Adrenal gland (tissue), 5 donors: ENCODE data around the gene LSMEM2.

Experiments used
- POLR2A ChIP-seq, 2 donors: fragments of 450-650 bp; IDR thresholded peaks; one replicate each; pipeline ENCODE4 v1.6.1; 2017; ENCODE audit warnings: antibody characterized with exemption in 2 of 2, mild to moderate bottlenecking in 2 of 2, moderate library complexity in 1 of 2
- TF ChIP-seq, protein P1 (sequence below), 6 experiments: fragments of 450-650 bp in 4 of 6; fragments of 200-600 bp in 2 of 6; sonication (generic) in 1 of 6; IDR thresholded peaks; 1 replicate in 5 of 6; 2 replicates in 1 of 6; pipeline versions ENCODE4 v1.5.1 to v1.8.0; 2016 to 2021; ENCODE audit warnings: antibody characterized with exemption in 6 of 6, mild to moderate bottlenecking in 2 of 6, moderate library complexity in 1 of 6
- donor health status: DM: no; HTN: no; CAD: no.

DNA sequence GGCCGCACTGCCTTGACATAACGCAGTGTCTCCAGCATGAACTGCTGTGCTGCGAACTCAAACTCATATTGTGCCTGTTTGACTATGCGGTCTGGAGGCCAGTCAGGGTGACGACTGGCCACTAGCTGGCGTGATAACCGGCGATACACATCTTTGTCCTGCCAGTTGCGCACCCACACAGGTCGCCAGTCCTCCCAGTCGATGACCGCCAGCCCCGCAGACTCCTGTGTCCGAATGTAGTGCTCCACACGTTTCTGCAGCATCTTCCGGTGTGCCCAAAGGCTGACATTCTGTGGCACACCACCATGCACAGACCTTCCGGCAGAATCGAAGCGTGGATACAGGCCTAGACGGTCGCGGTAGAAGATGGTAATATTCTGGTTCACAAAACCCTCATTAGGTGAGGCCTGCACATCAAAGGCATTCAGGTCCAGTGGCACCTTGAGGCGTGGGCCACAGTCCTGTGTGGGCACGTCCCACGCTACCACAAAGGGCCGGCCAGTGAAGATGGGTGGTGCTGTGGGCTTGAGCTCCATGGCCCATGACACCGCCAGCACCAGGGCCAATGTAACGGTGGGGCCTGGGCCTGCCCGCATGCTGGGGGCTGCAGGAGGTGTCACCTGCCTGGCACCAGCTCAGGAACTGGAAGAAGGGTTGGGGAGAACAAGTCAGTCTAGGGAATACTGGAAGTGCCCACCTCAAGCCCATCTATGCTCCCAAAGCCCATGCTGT is 41.2 kb downstream of the LSMEM2 start:
- TF ChIP-seq, protein P1, sequence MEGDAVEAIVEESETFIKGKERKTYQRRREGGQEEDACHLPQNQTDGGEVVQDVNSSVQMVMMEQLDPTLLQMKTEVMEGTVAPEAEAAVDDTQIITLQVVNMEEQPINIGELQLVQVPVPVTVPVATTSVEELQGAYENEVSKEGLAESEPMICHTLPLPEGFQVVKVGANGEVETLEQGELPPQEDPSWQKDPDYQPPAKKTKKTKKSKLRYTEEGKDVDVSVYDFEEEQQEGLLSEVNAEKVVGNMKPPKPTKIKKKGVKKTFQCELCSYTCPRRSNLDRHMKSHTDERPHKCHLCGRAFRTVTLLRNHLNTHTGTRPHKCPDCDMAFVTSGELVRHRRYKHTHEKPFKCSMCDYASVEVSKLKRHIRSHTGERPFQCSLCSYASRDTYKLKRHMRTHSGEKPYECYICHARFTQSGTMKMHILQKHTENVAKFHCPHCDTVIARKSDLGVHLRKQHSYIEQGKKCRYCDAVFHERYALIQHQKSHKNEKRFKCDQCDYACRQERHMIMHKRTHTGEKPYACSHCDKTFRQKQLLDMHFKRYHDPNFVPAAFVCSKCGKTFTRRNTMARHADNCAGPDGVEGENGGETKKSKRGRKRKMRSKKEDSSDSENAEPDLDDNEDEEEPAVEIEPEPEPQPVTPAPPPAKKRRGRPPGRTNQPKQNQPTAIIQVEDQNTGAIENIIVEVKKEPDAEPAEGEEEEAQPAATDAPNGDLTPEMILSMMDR (IDR thresholded peaks at IDR 0.05): no peak
- no peak for TF ChIP-seq POLR2A (IDR thresholded peaks at IDR 0.05)
